ENCODE data around the gene CNTNAP4. TPM values are rescaled to one million over a fixed set of nuclear protein-coding genes. Genes with fewer than 3 reads are reported as not detected.

CNTNAP4 gene
- polyA plus RNA-seq, 3 donors: not detected

- H3K79me2 ChIP-seq (ENCODE audit: insufficient read depth, low read length): no peaks in the 10 kb centered on the region
- no peak overlapping the region for H3K9ac ChIP-seq (ENCODE audit: insufficient read depth, low read length, poor library complexity, severe bottlenecking)
- no peak overlapping the region for H3K4me3 ChIP-seq (replicated peaks in 1 of 3; ENCODE audit: low read depth in 2 of 3, low read length in 3 of 3)
- Mint-ChIP-seq H3K36me3 (no peaks in the 10 kb centered on the region), H3K4me3 (no peak overlapping the region), H3K27me3 (ENCODE audit: low read depth in 3 of 3) (peaks cover 0 to 2% (median 0%) of the 10 kb centered on the region in 3 donors), H3K4me1 (no peaks in the 10 kb centered on the region), H3K9me3 (peaks cover 0 to 6% (median 2%) of the 10 kb centered on the region in 7 donors), H3K27ac (no peak overlapping the region)
- H2AFZ ChIP-seq (ENCODE audit: insufficient read depth, low read depth, low read length, poor library complexity, severe bottlenecking): no peak overlapping the region
- TF ChIP-seq, protein P1, sequence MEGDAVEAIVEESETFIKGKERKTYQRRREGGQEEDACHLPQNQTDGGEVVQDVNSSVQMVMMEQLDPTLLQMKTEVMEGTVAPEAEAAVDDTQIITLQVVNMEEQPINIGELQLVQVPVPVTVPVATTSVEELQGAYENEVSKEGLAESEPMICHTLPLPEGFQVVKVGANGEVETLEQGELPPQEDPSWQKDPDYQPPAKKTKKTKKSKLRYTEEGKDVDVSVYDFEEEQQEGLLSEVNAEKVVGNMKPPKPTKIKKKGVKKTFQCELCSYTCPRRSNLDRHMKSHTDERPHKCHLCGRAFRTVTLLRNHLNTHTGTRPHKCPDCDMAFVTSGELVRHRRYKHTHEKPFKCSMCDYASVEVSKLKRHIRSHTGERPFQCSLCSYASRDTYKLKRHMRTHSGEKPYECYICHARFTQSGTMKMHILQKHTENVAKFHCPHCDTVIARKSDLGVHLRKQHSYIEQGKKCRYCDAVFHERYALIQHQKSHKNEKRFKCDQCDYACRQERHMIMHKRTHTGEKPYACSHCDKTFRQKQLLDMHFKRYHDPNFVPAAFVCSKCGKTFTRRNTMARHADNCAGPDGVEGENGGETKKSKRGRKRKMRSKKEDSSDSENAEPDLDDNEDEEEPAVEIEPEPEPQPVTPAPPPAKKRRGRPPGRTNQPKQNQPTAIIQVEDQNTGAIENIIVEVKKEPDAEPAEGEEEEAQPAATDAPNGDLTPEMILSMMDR (IDR thresholded peaks at IDR 0.05): no peak
- H3K4me2 ChIP-seq (replicated peaks; ENCODE audit: extremely low read depth, low read length, poor library complexity, severe bottlenecking): no peak overlapping the region
- no peaks in the 10 kb centered on the region for H3K4me1 ChIP-seq (ENCODE audit: control insufficient read depth in 1 of 2, insufficient read depth in 2 of 2, low read length in 2 of 2)
- no peaks in the 10 kb centered on the region for H3K27me3 ChIP-seq (ENCODE audit: control insufficient read depth in 2 of 2, insufficient read depth in 2 of 2, low read length in 2 of 2)
- H3K36me3 ChIP-seq (replicated peaks in 1 of 2; ENCODE audit: control insufficient read depth in 1 of 2, insufficient read depth in 2 of 2, low read length in 2 of 2): no peaks in the 10 kb centered on the region
- intact Hi-C loops (cut with micrococcal nuclease): no loop called here
- WGBS (ENCODE audit: insufficient coverage): 87% methylated on average over 2 of the region's 6 CpGs
- H3K27ac ChIP-seq (ENCODE audit: low read depth in 1 of 2, low read length in 2 of 2): no peak overlapping the region
- H4K20me1 ChIP-seq (ENCODE audit: insufficient read depth, low read length): no peaks in the 10 kb centered on the region
- no peak for DNase-seq
- no peaks in the 10 kb centered on the region for H3K9me3 ChIP-seq (replicated peaks in 1 of 2; ENCODE audit: control insufficient read depth in 1 of 2, insufficient read depth in 1 of 2, low read length in 2 of 2)
These were observed 210.3 kb downstream of the CNTNAP4 start for GRCh38 chr16:76487411-76488064.

DNA sequence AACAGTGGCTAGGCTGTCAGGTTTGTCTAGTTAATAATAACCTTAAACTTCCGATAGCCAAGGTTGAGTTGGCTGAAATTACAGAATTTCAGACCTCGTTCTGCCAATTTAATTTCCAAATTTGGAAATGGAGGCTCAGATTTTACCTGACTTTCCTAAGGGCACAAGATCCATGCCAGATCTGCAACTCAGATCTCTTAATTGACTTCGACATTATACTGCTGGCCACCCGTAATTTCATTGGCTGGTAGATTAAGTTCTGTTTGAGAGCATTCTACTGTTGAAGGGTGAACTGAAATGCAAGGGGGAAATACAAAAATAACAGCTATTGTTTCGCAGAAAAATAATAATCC is 210.8 kb downstream of the CNTNAP4 start:
- WGBS (ENCODE audit: insufficient coverage): 85% methylated on average over 2 of the region's 5 CpGs
- H3K4me2 ChIP-seq (replicated peaks; ENCODE audit: extremely low read depth, low read length, poor library complexity, severe bottlenecking): no peak overlapping the region

More for the DNA sequence above, 210.8 kb downstream of the CNTNAP4 start:
- H3K4me1 Mint-ChIP-seq: no peaks in the 10 kb centered on the region
- Histone ChIP-seq H4K20me1 (ENCODE audit: insufficient read depth, low read length) (no peaks in the 10 kb centered on the region), H3K27me3 (ENCODE audit: control insufficient read depth in 2 of 2, insufficient read depth in 2 of 2, low read length in 2 of 2) (no peaks in the 10 kb centered on the region), H3K79me2 (ENCODE audit: insufficient read depth, low read length) (no peaks in the 10 kb centered on the region), H3K4me3 (replicated peaks in 1 of 3; ENCODE audit: low read depth in 2 of 3, low read length in 3 of 3) (no peak overlapping the region), H3K9me3 (replicated peaks in 1 of 2; ENCODE audit: control insufficient read depth in 1 of 2, insufficient read depth in 1 of 2, low read length in 2 of 2) (no peaks in the 10 kb centered on the region), H3K4me1 (ENCODE audit: control insufficient read depth in 1 of 2, insufficient read depth in 2 of 2, low read length in 2 of 2) (no peaks in the 10 kb centered on the region), H3K36me3 (replicated peaks in 1 of 2; ENCODE audit: control insufficient read depth in 1 of 2, insufficient read depth in 2 of 2, low read length in 2 of 2) (no peaks in the 10 kb centered on the region), H3K9ac (ENCODE audit: insufficient read depth, low read length, poor library complexity, severe bottlenecking) (no peak overlapping the region), H3K27ac (ENCODE audit: low read depth in 1 of 2, low read length in 2 of 2) (no peak overlapping the region), H2AFZ (ENCODE audit: insufficient read depth, low read depth, low read length, poor library complexity, severe bottlenecking) (no peak overlapping the region)
- no peaks in the 10 kb centered on the region for H3K36me3 Mint-ChIP-seq
- no peak overlapping the region for H3K4me3 Mint-ChIP-seq
- DNase-seq: no peak
- intact Hi-C loops (cut with micrococcal nuclease): no loop called here
- H3K27me3 Mint-ChIP-seq (ENCODE audit: low read depth in 3 of 3): peaks cover 0 to 2% (median 0%) of the 10 kb centered on the region in 3 donors
- H3K27ac Mint-ChIP-seq: no peak overlapping the region
- peaks cover 0 to 6% (median 2%) of the 10 kb centered on the region in 7 donors for H3K9me3 Mint-ChIP-seq
- TF ChIP-seq, protein P1 (IDR thresholded peaks at IDR 0.05): no peak

Data from CD14-positive monocyte (primary cell).